HG03097 (cell line): Measurements from ENCODE around the gene TIGAR.

Experiments
- ATAC-seq: cut with Tn5 transposase; IDR thresholded peaks from one replicate; pipeline ENCODE4 v1.9.1; 2021; ENCODE audit not compliant: unreplicated experiment, low FRiP score

Gene TIGAR

GRCh38 chr12:4370265-4370664, 49.3 kb downstream of the TIGAR start:
- no peak for ATAC-seq

GRCh38 chr12:4372653-4373052, 51.6 kb downstream of the TIGAR start:
- ATAC-seq: no peak

- no peak for ATAC-seq
Observed at GRCh38 chr12:4375449-4375848, 54.4 kb downstream of the TIGAR start.

- no peak for ATAC-seq
Observed at GRCh38 chr12:4378772-4379171, 57.8 kb downstream of the TIGAR start.

GRCh38 chr12:4379405-4379804, 58.4 kb downstream of the TIGAR start, which contains the start of gene FGF23:
Gene FGF23, minus strand, starts transcription at chr12:4379712. Its CDS starts 130 bp downstream, at chr12:4379582.
- ATAC-seq: no peak

GRCh38 chr12:4380332-4380731, 59.3 kb downstream of the TIGAR start:
- ATAC-seq: no peak

GRCh38 chr12:4383304-4383865, 62.4 kb downstream of the TIGAR start:
- ATAC-seq: no peak

GRCh38 chr12:4386801-4387200, 65.8 kb downstream of the TIGAR start:
- no peak for ATAC-seq

GRCh38 chr12:4387607-4388006, 66.6 kb downstream of the TIGAR start:
- ATAC-seq: no peak

- ATAC-seq: no peak
Observed at GRCh38 chr12:4388032-4388431, 67.0 kb downstream of the TIGAR start.

GRCh38 chr12:4388662-4389061, 67.6 kb downstream of the TIGAR start:
- no peak for ATAC-seq

- ATAC-seq: no peak
Observed at GRCh38 chr12:4392223-4392742, 71.3 kb downstream of the TIGAR start.

- ATAC-seq: no peak
Observed at GRCh38 chr12:4393211-4393610, 72.2 kb downstream of the TIGAR start.

- no peak for ATAC-seq
Observed at GRCh38 chr12:4395818-4396217, 74.8 kb downstream of the TIGAR start.

- no peak for ATAC-seq
Observed at GRCh38 chr12:4401117-4401516, 80.1 kb downstream of the TIGAR start.

GRCh38 chr12:4402996-4403395, 82.0 kb downstream of the TIGAR start:
- no peak for ATAC-seq
